ENCODE measurements around the gene YJEFN3. TPM values are rescaled to one million over a fixed set of nuclear protein-coding genes. Genes with fewer than 3 reads are reported as not detected.

YJEFN3 gene
- total RNA-seq, 1 experiment from 2014 or later = 11.1 TPM

DNA sequence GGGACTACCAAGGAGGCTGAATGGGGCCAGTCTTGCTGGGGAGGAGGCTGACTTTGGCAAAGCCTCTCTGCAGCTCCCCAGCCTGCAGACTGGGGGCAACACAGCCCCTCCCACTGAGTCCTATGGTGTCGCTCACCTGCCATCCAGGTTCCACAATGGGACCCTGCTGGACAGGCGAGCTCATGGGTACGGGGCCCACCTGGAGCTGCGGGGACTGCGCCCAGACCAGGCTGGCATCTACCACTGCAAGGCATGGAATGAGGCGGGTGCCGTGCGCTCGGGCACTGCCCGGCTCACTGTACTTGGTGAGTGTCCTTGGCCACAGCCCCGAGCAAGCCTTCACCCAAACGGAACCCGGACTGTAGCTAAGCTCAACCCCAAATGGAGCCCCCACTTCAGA, 14.4 kb downstream of the YJEFN3 start (continued):
- TF ChIP-seq, protein P1, sequence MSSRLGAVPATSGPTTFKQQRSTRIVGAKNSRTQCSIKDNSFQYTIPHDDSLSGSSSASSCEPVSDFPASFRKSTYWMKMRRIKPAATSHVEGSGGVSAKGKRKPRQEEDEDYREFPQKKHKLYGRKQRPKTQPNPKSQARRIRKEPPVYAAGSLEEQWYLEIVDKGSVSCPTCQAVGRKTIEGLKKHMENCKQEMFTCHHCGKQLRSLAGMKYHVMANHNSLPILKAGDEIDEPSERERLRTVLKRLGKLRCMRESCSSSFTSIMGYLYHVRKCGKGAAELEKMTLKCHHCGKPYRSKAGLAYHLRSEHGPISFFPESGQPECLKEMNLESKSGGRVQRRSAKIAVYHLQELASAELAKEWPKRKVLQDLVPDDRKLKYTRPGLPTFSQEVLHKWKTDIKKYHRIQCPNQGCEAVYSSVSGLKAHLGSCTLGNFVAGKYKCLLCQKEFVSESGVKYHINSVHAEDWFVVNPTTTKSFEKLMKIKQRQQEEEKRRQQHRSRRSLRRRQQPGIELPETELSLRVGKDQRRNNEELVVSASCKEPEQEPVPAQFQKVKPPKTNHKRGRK (CRISPR knock-in tag; IDR thresholded peaks at IDR 0.05; ENCODE audit: borderline replicate concordance) = no peak
- TF ChIP-seq NR3C1 (CRISPR knock-in tag; conservative IDR thresholded peaks at IDR 0.05; ENCODE audit: low read depth) (no peak), ZNF263 (CRISPR knock-in tag; IDR thresholded peaks at IDR 0.05; ENCODE audit: low read depth) (no peak), CBFB (CRISPR knock-in tag; IDR thresholded peaks at IDR 0.05; ENCODE audit: low read depth) (no peak)
- TF ChIP-seq, protein P2, sequence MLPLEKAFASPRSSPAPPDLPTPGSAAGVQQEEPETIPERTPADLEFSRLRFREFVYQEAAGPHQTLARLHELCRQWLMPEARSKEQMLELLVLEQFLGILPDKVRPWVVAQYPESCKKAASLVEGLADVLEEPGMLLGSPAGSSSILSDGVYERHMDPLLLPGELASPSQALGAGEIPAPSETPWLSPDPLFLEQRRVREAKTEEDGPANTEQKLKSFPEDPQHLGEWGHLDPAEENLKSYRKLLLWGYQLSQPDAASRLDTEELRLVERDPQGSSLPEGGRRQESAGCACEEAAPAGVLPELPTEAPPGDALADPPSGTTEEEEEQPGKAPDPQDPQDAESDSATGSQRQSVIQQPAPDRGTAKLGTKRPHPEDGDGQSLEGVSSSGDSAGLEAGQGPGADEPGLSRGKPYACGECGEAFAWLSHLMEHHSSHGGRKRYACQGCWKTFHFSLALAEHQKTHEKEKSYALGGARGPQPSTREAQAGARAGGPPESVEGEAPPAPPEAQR (CRISPR knock-in tag; IDR thresholded peaks at IDR 0.05) = no peak

DNA sequence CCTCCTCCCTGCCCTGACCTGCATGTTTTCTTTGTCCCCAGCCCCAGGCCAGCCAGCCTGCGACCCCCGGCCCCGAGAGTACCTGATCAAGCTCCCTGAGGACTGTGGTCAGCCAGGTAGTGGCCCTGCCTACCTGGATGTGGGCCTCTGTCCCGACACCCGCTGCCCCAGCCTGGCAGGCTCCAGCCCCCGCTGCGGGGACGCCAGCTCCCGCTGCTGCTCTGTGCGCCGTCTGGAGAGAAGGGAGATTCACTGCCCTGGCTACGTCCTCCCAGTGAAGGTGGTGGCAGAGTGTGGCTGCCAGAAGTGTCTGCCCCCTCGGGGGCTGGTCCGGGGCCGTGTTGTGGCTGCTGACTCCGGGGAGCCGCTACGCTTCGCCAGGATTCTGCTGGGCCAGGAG, 14.9 kb downstream of the YJEFN3 start:
- Mint-ChIP-seq H3K27ac (no peak overlapping the region), H3K4me3 (no peak overlapping the region), H3K27me3 (ENCODE audit: low read depth) (peaks cover 19% of the 10 kb centered on the region), H3K4me1 (peaks cover 4% of the 10 kb centered on the region), H3K9me3 (no peaks in the 10 kb centered on the region), H3K36me3 (no peaks in the 10 kb centered on the region)
- ChIA-PET POLR2A (no interaction called here), CTCF (interaction anchor here (1.7 to 3.2 kb wide), 2 partner anchors 9 to 11 kb away, joined by 12 to 23 read pairs; no protein-coding TSS in a partner anchor)
- no peak for TF ChIP-seq TEAD4 (CRISPR knock-in tag; IDR thresholded peaks at IDR 0.05)
- TF ChIP-seq KAT7 (CRISPR knock-in tag; IDR thresholded peaks at IDR 0.05; ENCODE audit: borderline replicate concordance) = no peak
- TF ChIP-seq OVOL2 (CRISPR knock-in tag; IDR thresholded peaks at IDR 0.05; ENCODE audit: borderline replicate concordance) = no peak
- TF ChIP-seq NR1H2 (CRISPR knock-in tag; IDR thresholded peaks at IDR 0.05) = no peak
- TF ChIP-seq RORB (CRISPR knock-in tag; IDR thresholded peaks at IDR 0.05) = no peak
- TF ChIP-seq, protein P3, sequence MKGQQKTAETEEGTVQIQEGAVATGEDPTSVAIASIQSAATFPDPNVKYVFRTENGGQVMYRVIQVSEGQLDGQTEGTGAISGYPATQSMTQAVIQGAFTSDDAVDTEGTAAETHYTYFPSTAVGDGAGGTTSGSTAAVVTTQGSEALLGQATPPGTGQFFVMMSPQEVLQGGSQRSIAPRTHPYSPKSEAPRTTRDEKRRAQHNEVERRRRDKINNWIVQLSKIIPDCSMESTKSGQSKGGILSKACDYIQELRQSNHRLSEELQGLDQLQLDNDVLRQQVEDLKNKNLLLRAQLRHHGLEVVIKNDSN (CRISPR knock-in tag; IDR thresholded peaks at IDR 0.05) = no peak
- no peak for TF ChIP-seq ZBTB21 (CRISPR knock-in tag; IDR thresholded peaks at IDR 0.05; ENCODE audit: borderline replicate concordance)
- TF ChIP-seq FOXK1 (CRISPR knock-in tag; IDR thresholded peaks at IDR 0.05) = no peak
- ATAC-seq = no peak
- DNase-seq (ENCODE audit: low spot score) = no peak

DNA sequence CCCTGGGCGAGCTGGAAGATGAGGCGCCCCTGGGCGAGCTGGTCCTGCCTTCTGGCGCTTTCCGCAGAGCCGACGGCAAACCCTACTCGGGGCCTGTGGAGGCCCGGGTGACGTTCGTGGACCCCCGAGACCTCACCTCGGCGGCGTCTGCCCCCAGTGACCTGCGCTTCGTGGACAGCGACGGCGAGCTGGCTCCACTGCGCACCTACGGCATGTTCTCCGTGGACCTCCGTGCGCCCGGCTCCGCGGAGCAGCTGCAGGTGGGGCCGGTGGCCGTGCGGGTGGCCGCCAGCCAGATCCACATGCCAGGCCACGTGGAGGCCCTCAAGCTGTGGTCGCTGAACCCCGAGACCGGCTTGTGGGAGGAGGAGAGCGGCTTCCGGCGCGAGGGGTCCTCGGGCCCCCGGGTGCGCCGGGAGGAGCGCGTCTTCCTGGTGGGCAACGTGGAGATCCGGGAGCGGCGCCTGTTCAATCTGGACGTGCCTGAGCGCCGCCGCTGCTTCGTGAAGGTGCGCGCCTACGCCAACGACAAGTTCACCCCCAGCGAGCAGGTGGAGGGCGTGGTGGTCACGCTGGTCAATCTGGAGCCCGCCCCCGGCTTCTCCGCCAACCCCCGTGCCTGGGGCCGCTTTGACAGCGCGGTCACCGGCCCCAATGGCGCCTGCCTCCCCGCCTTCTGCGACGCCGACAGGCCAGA, 15.7 kb downstream of the YJEFN3 start:
- ChIA-PET POLR2A (no interaction called here), CTCF (interaction anchor here (1.7 to 3.2 kb wide), 2 partner anchors 8 to 10 kb away, joined by 12 to 23 read pairs; no protein-coding TSS in a partner anchor)
- no peak for DNase-seq (ENCODE audit: low spot score)
- H3K4me3 Mint-ChIP-seq = no peak overlapping the region
- H3K27ac Mint-ChIP-seq = no peak overlapping the region
- peaks cover 11% of the 10 kb centered on the region for H3K27me3 Mint-ChIP-seq (ENCODE audit: low read depth)
- no peak for ATAC-seq
- H3K4me1 Mint-ChIP-seq = no peaks in the 10 kb centered on the region; the same call in 1 of the 2 replicates
- no peaks in the 10 kb centered on the region for H3K9me3 Mint-ChIP-seq
- no peaks in the 10 kb centered on the region for H3K36me3 Mint-ChIP-seq
- TF ChIP-seq SMAD4 (CRISPR knock-in tag; IDR thresholded peaks at IDR 0.05) (no peak), GTF2I (CRISPR knock-in tag; conservative IDR thresholded peaks at IDR 0.05) (no peak), ZNF317 (CRISPR knock-in tag; IDR thresholded peaks at IDR 0.05; ENCODE audit: borderline replicate concordance, low read depth) (no peak), IRF2 (CRISPR knock-in tag; IDR thresholded peaks at IDR 0.05; ENCODE audit: borderline replicate concordance, low read depth) (no peak), ZNF121 (CRISPR knock-in tag; IDR thresholded peaks at IDR 0.05) (no peak)
- TF ChIP-seq, protein P4, sequence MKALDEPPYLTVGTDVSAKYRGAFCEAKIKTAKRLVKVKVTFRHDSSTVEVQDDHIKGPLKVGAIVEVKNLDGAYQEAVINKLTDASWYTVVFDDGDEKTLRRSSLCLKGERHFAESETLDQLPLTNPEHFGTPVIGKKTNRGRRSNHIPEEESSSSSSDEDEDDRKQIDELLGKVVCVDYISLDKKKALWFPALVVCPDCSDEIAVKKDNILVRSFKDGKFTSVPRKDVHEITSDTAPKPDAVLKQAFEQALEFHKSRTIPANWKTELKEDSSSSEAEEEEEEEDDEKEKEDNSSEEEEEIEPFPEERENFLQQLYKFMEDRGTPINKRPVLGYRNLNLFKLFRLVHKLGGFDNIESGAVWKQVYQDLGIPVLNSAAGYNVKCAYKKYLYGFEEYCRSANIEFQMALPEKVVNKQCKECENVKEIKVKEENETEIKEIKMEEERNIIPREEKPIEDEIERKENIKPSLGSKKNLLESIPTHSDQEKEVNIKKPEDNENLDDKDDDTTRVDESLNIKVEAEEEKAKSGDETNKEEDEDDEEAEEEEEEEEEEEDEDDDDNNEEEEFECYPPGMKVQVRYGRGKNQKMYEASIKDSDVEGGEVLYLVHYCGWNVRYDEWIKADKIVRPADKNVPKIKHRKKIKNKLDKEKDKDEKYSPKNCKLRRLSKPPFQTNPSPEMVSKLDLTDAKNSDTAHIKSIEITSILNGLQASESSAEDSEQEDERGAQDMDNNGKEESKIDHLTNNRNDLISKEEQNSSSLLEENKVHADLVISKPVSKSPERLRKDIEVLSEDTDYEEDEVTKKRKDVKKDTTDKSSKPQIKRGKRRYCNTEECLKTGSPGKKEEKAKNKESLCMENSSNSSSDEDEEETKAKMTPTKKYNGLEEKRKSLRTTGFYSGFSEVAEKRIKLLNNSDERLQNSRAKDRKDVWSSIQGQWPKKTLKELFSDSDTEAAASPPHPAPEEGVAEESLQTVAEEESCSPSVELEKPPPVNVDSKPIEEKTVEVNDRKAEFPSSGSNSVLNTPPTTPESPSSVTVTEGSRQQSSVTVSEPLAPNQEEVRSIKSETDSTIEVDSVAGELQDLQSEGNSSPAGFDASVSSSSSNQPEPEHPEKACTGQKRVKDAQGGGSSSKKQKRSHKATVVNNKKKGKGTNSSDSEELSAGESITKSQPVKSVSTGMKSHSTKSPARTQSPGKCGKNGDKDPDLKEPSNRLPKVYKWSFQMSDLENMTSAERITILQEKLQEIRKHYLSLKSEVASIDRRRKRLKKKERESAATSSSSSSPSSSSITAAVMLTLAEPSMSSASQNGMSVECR (CRISPR knock-in tag; IDR thresholded peaks at IDR 0.05; ENCODE audit: borderline replicate concordance) = no peak
- TF ChIP-seq, protein P5, sequence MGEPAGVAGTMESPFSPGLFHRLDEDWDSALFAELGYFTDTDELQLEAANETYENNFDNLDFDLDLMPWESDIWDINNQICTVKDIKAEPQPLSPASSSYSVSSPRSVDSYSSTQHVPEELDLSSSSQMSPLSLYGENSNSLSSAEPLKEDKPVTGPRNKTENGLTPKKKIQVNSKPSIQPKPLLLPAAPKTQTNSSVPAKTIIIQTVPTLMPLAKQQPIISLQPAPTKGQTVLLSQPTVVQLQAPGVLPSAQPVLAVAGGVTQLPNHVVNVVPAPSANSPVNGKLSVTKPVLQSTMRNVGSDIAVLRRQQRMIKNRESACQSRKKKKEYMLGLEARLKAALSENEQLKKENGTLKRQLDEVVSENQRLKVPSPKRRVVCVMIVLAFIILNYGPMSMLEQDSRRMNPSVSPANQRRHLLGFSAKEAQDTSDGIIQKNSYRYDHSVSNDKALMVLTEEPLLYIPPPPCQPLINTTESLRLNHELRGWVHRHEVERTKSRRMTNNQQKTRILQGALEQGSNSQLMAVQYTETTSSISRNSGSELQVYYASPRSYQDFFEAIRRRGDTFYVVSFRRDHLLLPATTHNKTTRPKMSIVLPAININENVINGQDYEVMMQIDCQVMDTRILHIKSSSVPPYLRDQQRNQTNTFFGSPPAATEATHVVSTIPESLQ (CRISPR knock-in tag; IDR thresholded peaks at IDR 0.05) = no peak
